ENCODE measurements around the gene TRAPPC4. TPM values are rescaled to one million over a fixed set of nuclear protein-coding genes. Genes with fewer than 3 reads are reported as not detected.

The TRAPPC4 gene
- total RNA-seq, 1 donor from 2014 or later, result 32.7 TPM

DNA sequence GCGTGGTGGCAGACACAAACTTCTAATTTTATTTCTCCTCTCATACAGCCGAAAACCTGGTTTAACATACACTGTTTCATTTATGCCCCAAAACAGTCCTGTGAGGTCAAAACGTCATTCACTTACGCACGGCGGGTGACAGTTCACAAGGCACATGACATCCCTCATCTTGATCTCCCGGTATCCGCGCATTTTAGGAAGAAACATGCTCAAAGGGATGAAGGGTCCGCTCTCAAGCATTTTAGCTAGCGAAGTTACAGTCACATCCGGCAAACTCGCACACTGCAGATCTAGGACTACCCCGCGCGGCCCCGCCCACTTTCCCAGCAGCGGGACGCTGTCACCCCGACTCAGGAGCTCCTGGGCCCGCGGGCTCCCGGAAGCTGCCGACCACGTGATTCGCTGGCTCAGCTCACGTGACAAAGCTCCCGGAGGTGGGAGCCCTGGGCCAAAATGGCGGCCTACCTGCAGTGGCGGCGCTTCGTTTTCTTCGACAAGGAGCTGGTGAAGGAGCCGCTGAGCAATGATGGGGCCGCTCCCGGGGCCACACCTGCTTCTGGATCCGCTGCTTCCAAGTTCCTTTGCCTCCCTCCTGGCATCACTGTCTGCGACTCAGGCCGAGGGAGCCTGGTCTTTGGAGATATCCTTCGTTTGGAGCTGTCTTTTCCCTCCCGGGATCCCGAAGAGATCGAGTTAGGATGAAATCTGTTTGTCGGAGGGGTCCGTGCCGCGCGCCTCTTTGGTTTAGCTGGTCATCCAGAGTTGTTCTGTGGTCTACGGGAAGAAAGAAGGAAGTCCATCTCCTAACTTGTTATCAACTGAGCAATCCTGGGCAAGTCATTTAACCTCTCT, 49.0 kb downstream of the TRAPPC4 start, which contains the start of gene VPS11:
Gene VPS11, plus strand, starts transcription at position 448 of the 852 bp plus-strand sequence. Its CDS starts 6 bp downstream, at position 454.
- Histone ChIP-seq H3K4me3 (peak within 1 kb of the TSS; percentile 94), H3K27me3 (ENCODE audit: low read depth) (no peaks in the 10 kb centered on the region), H3K36me3 (peaks cover 32% of the 10 kb centered on the region), H3K4me1 (peaks cover 44% of the 10 kb centered on the region), H3K27ac (replicated peaks) (peak within 1 kb of the TSS; percentile 91), H3K9me3 (replicated peaks) (no peaks in the 10 kb centered on the region)
- intact Hi-C loops (cut with micrococcal nuclease), result no loop called here
- DNase-seq, result peak; percentile 99
- TF ChIP-seq, protein P1, sequence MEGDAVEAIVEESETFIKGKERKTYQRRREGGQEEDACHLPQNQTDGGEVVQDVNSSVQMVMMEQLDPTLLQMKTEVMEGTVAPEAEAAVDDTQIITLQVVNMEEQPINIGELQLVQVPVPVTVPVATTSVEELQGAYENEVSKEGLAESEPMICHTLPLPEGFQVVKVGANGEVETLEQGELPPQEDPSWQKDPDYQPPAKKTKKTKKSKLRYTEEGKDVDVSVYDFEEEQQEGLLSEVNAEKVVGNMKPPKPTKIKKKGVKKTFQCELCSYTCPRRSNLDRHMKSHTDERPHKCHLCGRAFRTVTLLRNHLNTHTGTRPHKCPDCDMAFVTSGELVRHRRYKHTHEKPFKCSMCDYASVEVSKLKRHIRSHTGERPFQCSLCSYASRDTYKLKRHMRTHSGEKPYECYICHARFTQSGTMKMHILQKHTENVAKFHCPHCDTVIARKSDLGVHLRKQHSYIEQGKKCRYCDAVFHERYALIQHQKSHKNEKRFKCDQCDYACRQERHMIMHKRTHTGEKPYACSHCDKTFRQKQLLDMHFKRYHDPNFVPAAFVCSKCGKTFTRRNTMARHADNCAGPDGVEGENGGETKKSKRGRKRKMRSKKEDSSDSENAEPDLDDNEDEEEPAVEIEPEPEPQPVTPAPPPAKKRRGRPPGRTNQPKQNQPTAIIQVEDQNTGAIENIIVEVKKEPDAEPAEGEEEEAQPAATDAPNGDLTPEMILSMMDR (IDR thresholded peaks at IDR 0.05; ENCODE audit: borderline replicate concordance), result no peak

Small RNAs within 50 kb of the gene (microRNA-seq; reads per million reads assigned to microRNA genes)
- gene MIR3656, result not detected

Other genes with a start within 250 kb of the TRAPPC4 start
- gene DDX6, start 227.6 kb upstream of the TRAPPC4 start, total RNA-seq, result 134 TPM
- gene CXCR5, start 134.9 kb upstream of the TRAPPC4 start, total RNA-seq, result not detected
- gene BCL9L, start 92.8 kb upstream of the TRAPPC4 start, total RNA-seq, result 43.8 TPM
- gene UPK2, start 62.5 kb upstream of the TRAPPC4 start, total RNA-seq, result not detected
- not detected for gene FOXR1, start 47.0 kb upstream of the TRAPPC4 start, total RNA-seq
- 9.7 TPM for gene CENATAC, start 20.6 kb upstream of the TRAPPC4 start, total RNA-seq
- 767 TPM for gene RPS25, start 423 bp upstream of the TRAPPC4 start, total RNA-seq
- gene SLC37A4, start 12.1 kb downstream of the TRAPPC4 start, total RNA-seq, result 5.4 TPM
- 71.8 TPM for gene HYOU1, start 38.4 kb downstream of the TRAPPC4 start, total RNA-seq
- 22.0 TPM for gene VPS11, start 49.1 kb downstream of the TRAPPC4 start, total RNA-seq
- gene HMBS, start 66.1 kb downstream of the TRAPPC4 start, total RNA-seq, result 25.2 TPM
- gene DPAGT1, start 83.1 kb downstream of the TRAPPC4 start, total RNA-seq, result 15.4 TPM
- 10.8 TPM for gene C2CD2L, start 88.6 kb downstream of the TRAPPC4 start, total RNA-seq
- gene HINFP, start 102.8 kb downstream of the TRAPPC4 start, total RNA-seq, result 13.9 TPM
- gene ABCG4, start 130.3 kb downstream of the TRAPPC4 start, total RNA-seq, result 1.8 TPM
- gene NLRX1, start 150.0 kb downstream of the TRAPPC4 start, total RNA-seq, result 32.2 TPM
- not detected for gene NHERF4, start 166.7 kb downstream of the TRAPPC4 start, total RNA-seq
- gene CBL, start 187.6 kb downstream of the TRAPPC4 start, total RNA-seq, result 7.0 TPM